Measurements from ENCODE around the gene NDRG2.
"Not testable (repeated sequence)": the region's sequence is repeated elsewhere in the genome, so short reads cannot be mapped to it uniquely, and the experiment has no call there.

Gene NDRG2

GRCh38 chr14:21018286-21018685 is 6.6 kb downstream of the NDRG2 start:
- peak in 1 of 10 donors; percentile 63 for DNase-seq
- intact Hi-C loops (cut with DNase I): loop anchor here (5.0 kb wide), 1 partner anchor 74 kb away; no protein-coding TSS in a partner anchor

DNA sequence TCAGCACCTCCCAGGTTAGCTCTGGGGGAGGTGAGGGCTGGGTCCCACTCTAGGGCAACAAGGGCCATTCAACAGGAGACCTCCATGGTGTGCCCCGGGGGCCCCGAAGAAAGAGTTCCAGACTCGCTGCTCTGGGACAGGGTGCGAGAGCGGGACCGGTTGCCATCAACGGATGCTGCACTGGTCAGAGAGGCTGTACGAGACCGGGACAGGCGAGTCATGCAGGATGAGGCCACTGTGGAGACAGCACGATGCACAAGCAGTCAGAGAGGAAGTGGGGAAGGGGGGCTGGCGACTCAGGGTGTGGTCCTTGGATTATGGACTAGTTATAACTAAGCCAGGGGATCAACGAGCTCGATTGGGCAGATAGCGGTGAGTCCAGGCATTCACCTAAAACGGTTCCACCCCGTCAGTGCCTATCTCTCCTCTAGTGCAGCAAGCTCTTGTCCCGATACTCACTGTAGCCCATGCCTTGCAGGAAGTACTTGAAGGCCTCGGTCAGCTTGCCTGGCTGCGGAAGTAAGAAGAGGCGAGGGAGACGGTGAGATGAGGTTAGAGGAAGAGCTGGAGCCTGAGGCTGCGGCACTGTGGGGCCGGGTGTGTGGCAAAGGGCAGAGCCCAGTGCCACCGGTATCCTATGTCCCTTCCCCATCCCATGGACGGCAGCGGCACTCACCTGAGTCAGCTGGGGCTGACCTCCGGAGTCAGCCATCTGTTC is 7.2 kb downstream of the NDRG2 start:
- intact Hi-C loops (cut with DNase I): loop anchor here (5.0 kb wide), 1 partner anchor 75 kb away; no protein-coding TSS in a partner anchor

DNA sequence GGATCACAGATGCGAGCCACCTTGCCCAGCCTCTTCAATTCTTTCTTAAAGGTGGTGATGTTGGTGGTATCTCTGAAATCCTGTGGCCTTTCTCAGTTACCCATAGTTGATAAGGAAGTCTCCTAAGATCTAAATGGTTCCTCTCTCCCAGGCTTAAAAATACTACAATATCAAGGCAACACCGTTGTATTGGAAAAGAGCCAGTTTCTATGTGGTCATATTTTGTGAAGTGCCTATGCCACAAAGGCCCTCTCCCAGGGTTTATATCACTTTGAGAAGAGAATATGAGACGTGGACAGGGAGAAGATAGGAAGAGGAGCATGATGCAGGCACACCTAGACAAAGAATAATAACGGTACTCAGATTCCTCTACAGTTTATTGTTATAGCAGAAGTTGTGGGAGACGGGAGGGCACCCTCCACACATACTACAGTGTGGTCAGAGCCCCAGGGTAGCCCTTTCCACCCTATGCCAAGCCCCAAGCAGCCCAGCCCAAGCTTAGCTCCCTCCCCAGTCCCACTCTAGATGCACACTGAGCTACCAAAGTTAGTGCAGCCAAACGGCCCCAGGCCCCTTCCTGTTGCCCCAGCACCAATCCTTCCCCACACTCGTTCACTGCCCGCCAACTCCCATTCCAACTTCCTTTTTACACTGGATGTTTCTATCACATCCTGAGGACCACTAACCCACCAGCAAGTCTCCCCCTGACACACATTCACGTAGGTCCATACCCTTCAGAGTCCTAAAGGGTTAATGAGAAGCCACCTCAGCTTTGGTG is 8.3 kb downstream of the NDRG2 start:
- DNase-seq: peak in 1 of 10 donors; percentile 25
- intact Hi-C loops (cut with DNase I): loop anchor here (5.0 kb wide), 1 partner anchor 76 kb away; no protein-coding TSS in a partner anchor

More for the DNA sequence above, 7.2 kb downstream of the NDRG2 start:
- peak in 1 of 10 donors; percentile 82 for DNase-seq

DNA sequence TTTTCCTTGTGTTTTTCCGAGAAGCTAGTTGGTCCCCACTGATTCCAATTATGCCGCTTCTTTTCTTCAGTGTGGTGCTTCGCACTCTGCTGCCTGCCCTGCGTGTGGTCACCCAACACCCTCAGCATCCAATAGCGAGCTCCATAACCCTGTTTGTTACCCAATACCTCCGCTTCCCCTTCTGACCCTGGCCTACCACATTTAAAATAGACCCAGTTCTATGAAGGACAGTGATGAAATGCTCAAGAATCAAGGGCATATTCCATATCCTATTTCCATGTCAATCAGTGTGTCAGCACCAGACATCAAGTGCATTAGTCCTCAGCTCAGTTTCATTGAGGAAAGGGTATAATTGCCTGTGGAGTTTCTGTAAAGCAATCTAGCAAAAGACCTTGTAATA is 9.5 kb downstream of the NDRG2 start:
- peak in 1 of 10 donors; percentile 59 for DNase-seq
- intact Hi-C loops (cut with DNase I): loop anchor here (5.0 kb wide), 1 partner anchor 77 kb away; no protein-coding TSS in a partner anchor

DNA sequence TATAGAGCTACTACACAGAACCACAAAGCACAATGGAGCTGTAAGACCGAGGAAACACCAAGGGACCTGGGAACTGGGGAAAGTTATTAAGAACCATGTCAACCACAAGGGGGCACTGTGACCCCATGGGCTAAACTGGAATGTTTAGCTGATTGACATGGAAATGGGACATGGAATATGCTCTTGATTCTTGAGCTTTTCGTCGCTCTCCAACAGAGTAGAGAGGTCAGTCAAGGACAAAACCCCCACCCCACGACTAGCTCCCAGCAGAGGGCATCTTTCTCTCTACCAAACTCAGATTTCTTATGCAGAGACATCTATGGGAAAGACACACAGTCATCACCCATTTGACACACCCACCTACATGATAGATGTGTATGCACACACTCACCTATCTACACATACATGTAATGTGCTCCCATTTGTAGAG is 10.1 kb downstream of the NDRG2 start:
- intact Hi-C loops (cut with DNase I): loop anchor here (1.0 to 5.0 kb wide), 3 partner anchors 26 to 90 kb away; no protein-coding TSS in a partner anchor

GRCh38 chr14:21011136-21011535 is 13.7 kb downstream of the NDRG2 start:
- DNase-seq: peak in 1 of 10 donors; percentile 13
- intact Hi-C loops (cut with DNase I): no loop called here

More for the DNA sequence above, 10.1 kb downstream of the NDRG2 start:
- peak in 9 of 10 donors; percentile 57 to 97 (median 91) for DNase-seq

DNA sequence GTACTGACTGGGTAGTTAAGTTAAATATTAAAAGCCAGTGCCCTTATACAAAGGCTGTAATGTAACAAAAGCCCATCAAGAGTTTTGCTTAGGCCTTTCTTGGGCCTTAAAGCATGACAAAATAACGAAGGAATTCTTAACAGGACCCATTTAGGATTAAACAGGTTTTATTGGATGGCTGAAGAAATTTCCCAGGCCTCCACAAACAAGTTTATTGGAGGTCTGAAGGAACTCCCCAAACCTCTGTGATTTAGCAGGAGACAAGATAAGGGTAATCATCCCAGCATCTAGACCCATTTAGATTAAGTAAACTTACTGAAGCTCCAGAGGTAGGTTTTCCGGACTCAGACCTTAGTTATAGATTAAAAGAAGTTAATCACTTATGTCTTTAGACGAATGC is 15.1 kb downstream of the NDRG2 start:
- DNase-seq; intact Hi-C loops (cut with DNase I): not testable (repeated sequence)

- intact Hi-C loops (cut with DNase I): no loop called here
- DNase-seq: no peak
Measured at GRCh38 chr14:21003788-21004346, 21.0 kb downstream of the NDRG2 start.

GRCh38 chr14:21001218-21001617 is 23.6 kb downstream of the NDRG2 start:
- no peak for DNase-seq
- intact Hi-C loops (cut with DNase I): no loop called here

DNA sequence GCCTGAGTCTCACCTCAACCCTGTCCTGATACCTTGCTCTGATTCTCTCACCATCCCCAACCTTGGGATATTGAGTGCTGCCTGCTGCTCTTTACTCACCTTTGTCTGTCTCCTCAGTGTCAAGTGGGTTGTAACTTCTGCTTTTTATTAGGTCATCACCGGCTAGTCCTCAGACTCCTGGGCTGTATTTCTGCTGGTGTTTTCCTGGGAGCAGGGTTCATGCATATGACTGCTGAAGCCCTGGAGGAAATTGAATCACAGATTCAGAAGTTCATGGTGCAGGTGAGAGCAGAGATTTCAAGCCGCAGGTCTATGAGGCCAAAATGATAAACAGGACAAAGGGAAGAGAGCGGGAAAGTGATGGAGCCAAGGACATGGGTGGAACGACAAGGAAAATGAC is 25.3 kb downstream of the NDRG2 start:
- intact Hi-C loops (cut with DNase I): no loop called here
- no peak for DNase-seq

GRCh38 chr14:20998674-20999366 is 26.0 kb downstream of the NDRG2 start, which contains the start of gene SLC39A2:
TSS of gene SLC39A2 (plus strand) at chr14:20999293. CDS start at chr14:20999447, 154 bp downstream.
- intact Hi-C loops (cut with DNase I): no loop called here
- no peak for DNase-seq

- DNase-seq: no peak
- intact Hi-C loops (cut with DNase I): no loop called here
Measured at GRCh38 chr14:20998139-20998538, 26.7 kb downstream of the NDRG2 start.

DNA sequence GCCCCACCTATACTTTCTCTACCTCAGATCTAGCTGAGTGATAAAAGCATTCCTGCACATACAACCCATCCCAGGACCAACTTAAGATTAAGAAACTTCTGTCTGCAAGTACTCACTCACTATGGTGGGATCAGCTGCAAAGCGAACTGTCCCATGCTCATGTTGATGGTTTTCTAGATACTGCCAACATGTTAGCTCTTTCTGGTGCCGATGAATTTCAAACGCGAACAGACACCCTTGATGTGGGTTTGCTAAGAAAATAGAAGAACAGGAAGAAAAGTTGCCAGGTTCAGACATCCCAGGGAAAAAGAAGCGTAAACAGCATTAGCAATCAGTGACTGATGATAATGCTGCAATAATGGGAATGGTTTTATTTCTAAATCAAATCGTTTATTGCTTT is 27.3 kb downstream of the NDRG2 start:
- DNase-seq: no peak
- intact Hi-C loops (cut with DNase I): no loop called here

DNA sequence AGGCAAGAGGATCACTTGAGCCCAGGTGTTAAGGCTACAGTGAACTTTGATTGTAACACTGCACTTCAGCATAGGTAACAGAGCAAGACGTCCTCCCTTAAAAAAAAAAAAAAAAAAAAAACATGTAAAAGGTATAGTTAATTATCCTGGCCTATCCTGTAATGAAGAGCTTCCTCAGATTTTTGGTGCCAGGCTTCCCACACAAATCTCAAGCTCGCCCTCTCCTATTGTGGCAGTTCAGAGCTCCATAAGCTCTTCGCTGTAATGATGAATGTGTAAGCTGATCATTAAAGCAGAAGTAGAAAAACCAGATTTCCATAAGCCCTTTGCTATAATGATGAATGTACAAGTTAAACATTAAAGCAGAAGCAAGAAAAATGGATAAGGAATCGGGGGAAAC is 27.7 kb downstream of the NDRG2 start:
- intact Hi-C loops (cut with DNase I): no loop called here
- DNase-seq: no peak

- DNase-seq: no peak
- intact Hi-C loops (cut with DNase I): no loop called here
Measured at GRCh38 chr14:20996521-20996920, 28.3 kb downstream of the NDRG2 start.

GRCh38 chr14:20989787-20990600 is 34.9 kb downstream of the NDRG2 start, which contains the start of gene METTL17:
TSS of gene METTL17 (plus strand) at chr14:20989980. CDS start at chr14:20990003, 23 bp downstream.
- DNase-seq: peak; percentile 82 to 99 (median 92)
- intact Hi-C loops (cut with DNase I): no loop called here

GRCh38 chr14:20989471-20989786 is 35.4 kb downstream of the NDRG2 start:
- no peak for DNase-seq
- intact Hi-C loops (cut with DNase I): no loop called here

DNA sequence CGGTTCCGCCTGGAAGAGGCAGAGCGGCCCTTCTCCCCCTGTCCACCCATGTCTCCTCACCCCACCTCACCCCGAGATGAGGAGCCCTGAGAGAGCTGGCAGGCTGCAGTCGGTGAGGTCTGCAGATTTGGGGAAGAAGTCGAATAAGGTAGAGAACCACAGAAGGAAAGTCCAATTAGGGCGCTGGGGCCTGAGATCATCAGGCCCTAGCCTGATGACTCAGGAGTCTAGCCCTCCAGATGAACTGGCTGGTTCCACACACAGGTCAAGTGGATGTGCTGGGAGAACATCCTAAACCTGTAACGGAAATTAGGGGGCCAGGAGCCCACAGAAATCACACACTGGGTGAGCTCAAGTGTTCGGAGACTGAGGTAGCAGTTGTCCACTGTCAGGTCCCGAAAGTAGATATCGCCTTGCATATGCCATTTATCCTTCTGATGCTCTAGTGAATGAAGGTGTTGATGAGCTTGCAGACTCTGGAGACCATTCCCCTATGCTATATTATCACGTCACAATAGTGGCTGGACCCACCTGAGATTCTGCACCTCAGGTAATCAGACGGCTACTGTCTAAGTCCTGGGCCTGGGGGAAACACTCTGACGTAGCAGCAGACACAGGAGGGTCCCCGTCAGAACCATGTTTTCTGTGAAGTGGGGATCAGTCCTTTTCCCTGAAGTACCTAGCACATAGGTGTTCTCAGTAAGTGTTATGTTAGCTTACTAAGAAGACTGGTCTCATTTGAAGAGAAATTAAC is 36.0 kb downstream of the NDRG2 start:
- intact Hi-C loops (cut with DNase I): no loop called here
- peak in 1 of 10 donors; percentile 42 for DNase-seq

- no peak for DNase-seq
- intact Hi-C loops (cut with DNase I): no loop called here
Measured at GRCh38 chr14:20986811-20987210, 38.0 kb downstream of the NDRG2 start.
